HG03108 (cell line): ENCODE data around the gene ACAP1.

Experiments used
- ATAC-seq: cut with Tn5 transposase; IDR thresholded peaks from one replicate; pipeline ENCODE4 v1.9.1; 2021; ENCODE audit warnings: moderate library complexity; ENCODE audit not compliant: unreplicated experiment

Gene ACAP1

DNA sequence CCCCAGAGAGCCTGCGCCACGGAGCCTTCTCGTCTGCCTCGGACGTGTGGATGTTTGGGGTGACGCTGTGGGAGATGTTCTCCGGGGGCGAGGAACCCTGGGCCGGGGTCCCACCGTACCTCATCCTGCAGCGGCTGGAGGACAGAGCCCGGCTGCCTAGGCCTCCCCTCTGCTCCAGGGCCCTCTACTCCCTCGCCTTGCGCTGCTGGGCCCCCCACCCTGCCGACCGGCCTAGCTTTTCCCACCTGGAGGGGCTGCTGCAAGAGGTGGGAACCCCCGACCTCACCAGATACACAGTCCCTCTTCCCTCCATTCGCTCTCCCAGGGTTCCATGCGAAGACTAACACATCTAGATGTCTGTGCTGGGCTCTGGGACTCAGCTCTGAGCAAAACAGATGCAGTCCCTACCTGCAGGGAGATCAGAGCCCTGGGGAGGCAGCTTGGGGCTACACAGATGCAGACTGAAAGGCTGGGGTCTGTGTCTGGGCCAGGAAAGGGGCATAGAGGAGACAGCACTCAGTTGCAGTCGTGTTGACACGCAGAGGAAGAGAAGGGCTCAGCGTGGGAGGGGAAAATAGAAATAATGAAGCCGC is 48.3 kb downstream of the ACAP1 start:
- ATAC-seq = no peak

DNA sequence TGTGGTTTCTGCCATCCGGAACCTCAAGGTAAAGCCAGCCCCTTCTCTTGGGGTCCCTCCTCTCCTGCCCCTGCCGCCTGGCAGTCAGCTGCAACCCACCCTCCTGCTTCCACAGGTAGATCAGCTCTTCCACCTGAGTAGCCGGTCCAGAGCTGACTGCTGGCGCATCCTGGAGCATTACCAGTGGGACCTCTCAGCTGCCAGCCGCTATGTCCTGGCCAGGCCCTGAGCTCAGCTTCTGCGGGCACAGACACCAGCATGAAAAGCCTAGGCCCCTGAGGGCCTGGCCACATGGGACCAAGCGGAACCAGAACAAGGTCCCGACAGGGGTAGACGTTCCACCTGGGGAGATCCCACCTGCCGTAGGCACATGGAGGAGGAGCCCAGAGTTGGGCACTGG is 52.5 kb downstream of the ACAP1 start:
- ATAC-seq = no peak

DNA sequence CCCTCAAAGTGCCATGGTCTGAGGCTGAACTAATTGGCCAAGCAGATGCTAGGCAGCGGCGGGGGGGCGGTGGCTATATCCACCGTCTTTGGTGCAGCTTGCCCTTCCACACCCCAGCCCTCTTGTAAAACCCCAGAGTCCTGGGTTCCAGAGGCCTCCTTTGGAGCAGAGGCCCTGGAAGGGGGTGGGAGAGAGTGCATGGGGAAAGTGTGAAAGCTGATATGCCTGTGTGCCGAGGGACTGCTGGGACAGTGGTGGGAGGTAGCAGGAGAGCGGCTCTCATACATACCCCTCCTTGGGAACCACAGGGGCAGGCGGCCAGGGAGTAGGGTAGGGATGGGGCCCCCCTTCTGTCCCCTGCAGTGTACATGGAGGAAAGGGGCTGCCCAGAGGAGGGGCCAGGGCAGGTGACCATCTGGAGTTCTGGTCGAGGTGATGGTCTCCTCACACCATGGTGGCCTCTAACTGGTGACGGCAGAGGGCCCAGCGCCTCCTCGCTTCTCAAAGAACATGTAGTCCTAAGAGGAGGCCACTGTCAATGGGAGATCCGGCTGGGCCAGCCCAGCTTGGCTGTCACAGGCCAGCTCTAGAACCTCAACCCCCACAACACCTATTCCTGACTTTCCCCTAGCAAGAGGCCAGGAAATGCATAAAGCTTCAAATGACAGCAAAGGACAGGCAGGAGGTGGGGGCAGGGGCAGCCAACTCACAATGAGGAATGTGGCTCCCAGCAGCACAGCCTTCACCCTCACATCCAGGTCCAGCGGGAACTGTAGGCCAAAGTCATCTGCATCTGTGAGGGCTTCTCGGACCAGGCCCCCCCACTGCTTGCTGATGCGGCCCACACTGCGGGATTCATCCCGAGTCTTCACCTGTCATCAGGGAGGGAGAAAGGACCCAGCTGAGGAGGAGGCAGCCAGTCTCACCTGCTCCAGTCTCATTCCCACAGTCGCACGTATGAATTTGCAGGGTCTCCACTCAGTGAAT is 53.9 kb downstream of the ACAP1 start:
- no peak for ATAC-seq

DNA sequence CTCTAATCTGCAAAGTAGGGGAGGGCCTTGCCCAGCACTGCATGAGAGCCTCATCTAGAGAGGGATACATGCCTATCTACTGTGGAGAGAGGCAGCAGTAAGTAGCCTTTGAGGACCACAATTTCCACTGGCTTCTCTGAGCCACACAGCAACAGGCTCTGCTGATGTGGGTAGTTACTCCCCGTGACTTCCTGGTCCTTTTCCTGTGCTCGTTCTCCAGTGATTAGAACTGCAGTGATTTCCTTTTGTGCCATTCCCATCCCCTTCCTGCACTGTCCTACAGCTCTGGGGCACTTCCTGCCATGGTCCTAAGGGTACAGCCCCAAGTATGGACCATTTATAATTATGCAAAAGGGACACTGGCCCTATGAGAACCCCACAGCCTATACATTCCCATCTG is 55.0 kb downstream of the ACAP1 start:
- ATAC-seq = no peak

GRCh38 chr17:7392696-7393612 is 56.6 kb downstream of the ACAP1 start:
- no peak for ATAC-seq

- ATAC-seq = peak; percentile 40
Measured at GRCh38 chr17:7393613-7394451, 57.5 kb downstream of the ACAP1 start.

DNA sequence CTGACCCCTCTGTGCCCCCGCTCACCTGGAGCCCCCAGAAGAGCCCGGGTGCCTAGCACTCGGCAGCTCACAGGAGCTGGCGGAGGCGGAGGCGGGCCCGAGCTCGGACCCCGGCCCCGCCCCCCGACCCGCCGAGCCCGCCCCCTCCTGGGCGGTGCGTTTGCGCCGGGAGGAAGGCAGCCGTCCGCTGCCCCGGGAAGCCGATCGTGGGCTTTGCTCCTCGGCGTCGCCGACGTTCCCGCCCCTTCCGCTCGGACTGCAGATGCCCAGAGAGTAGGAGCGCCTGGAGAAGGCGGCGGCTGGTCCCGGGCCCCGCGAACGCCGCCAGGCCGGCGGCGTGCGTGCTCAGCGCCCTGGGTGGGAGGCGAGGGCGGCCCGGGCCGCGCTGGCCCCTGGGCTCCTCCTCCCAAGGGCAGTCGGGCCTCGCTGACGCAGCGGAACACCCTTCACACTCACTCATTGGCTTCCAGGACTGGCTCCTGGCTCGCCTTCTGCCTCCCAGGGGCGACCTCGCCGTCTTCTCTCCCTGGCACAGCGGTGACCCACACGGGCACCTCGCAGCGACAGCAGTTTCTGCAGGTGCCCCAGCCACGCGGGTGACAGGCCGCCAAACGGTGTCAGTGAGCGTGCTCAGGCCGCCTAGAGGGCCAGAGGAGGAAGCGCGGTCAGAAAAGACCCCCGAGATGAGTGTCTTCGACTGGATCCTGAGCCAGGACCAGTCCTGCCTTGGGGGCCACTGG is 58.3 kb downstream of the ACAP1 start, which contains the start of gene PLSCR3:
TSS of gene PLSCR3 (minus strand) at position 74 of the 740 bp plus-strand sequence. CDS start 415 bp downstream, outside the sequence.
- peak; percentile 68 for ATAC-seq

- no peak for ATAC-seq
Measured at GRCh38 chr17:7396147-7396546, 59.8 kb downstream of the ACAP1 start.

GRCh38 chr17:7398612-7399011 is 62.3 kb downstream of the ACAP1 start:
- ATAC-seq = no peak
